A673 (cell line): Measurements from ENCODE around the gene NCR3LG1.

ENCODE experiments used
- CTCF ChIP-seq: fragments of 300-800, 200-600 bp; sonication (generic); conservative IDR thresholded peaks from 2 replicates; pipeline ENCODE4 v1.5.1; 2017; ENCODE audit warnings: low read depth, mild to moderate bottlenecking, antibody characterized with exemption, low read length, moderate library complexity, mixed read lengths
- EZH2 ChIP-seq: fragments of 200-600 bp; sonication (generic); IDR thresholded peaks from 2 replicates; pipeline ENCODE4 v1.6.1; 2017; ENCODE audit warnings: borderline replicate concordance, low read depth, mild to moderate bottlenecking, mixed read lengths, antibody characterized with exemption, low read length; ENCODE audit not compliant: poor library complexity, severe bottlenecking

GRCh38 chr11:17416492-17416891 lies 64.9 kb downstream of the NCR3LG1 start:
- TF ChIP-seq CTCF (no peak), EZH2 (no peak)
